Pericardium fibroblast (primary cell): ENCODE data around the gene LPIN3. TPM values are rescaled to one million over a fixed set of nuclear protein-coding genes. Genes with fewer than 3 reads are reported as not detected.

ENCODE experiments used
- total RNA-seq: library from RNA; depleted of rRNA; stranded (reverse); fragments of >200 nt; gene quantifications from 2 replicates; pipeline ENCODE4 v1.2.3, GENCODE V29; 2015

The LPIN3 gene
- total RNA-seq: 9.7 and 13.2 TPM in 2 replicates

GRCh38 chr20:41340327-41341055, at the start of gene LPIN3:
Gene LPIN3 (plus strand): TSS chr20:41340821. CDS start chr20:41345804, 4,983 bp downstream.

GRCh38 chr20:41317546-41318270, 22.9 kb upstream of the LPIN3 start, which contains the start of gene ZHX3:
Gene ZHX3 (minus strand): TSS chr20:41317731. CDS start chr20:41204916, 112,815 bp downstream.

GRCh38 chr20:41366546-41367392, 26.1 kb downstream of the LPIN3 start, which contains the start of gene EMILIN3:
Gene EMILIN3 (minus strand): TSS chr20:41366818. CDS start chr20:41366634, 184 bp downstream.

Other genes with a start within 250 kb of the LPIN3 start
- 35.7 and 63.6 TPM in 2 replicates for gene PLCG1, start 203.3 kb upstream of the LPIN3 start, total RNA-seq
- 31.5 and 41.4 TPM in 2 replicates for gene ZHX3, start 23.1 kb upstream of the LPIN3 start, total RNA-seq
- 0.09 and 1.2 TPM in 2 replicates for gene EMILIN3, start 26.0 kb downstream of the LPIN3 start, total RNA-seq